Progenitor cell of endocrine pancreas (in vitro differentiated cells): ENCODE results near the gene FER. TPM values are rescaled to one million over a fixed set of nuclear protein-coding genes. Genes with fewer than 3 reads are reported as not detected.
"Not testable (repeated sequence)": the region's sequence is repeated elsewhere in the genome, so short reads cannot be mapped to it uniquely, and the experiment has no call there.

Experiments
- DNase-seq: peaks from one replicate; pipeline ENCODE4 v3.0.0; 2021; ENCODE audit warnings: low spot score; ENCODE audit not compliant: unreplicated experiment
- H3K27ac Mint-ChIP-seq: 2 replicates; pipeline ENCODE4 v1.8.0; 2021; ENCODE audit warnings: mild to moderate bottlenecking, moderate library complexity, mixed read lengths
- H3K27me3 Mint-ChIP-seq: 2 replicates; pipeline ENCODE4 v1.8.0; 2021; ENCODE audit warnings: mixed read lengths
- H3K36me3 Mint-ChIP-seq: 2 replicates; pipeline ENCODE4 v1.8.0; 2022; ENCODE audit warnings: mixed read lengths; ENCODE audit not compliant: insufficient read depth
- H3K4me1 Mint-ChIP-seq: 2 replicates; pipeline ENCODE4 v1.8.0; 2021; ENCODE audit warnings: low read depth, mixed read lengths
- H3K4me3 Mint-ChIP-seq: 2 replicates; pipeline ENCODE4 v1.8.0; 2021; ENCODE audit warnings: low read depth, mild to moderate bottlenecking, moderate library complexity, mixed read lengths
- H3K9me3 Mint-ChIP-seq: 2 replicates; pipeline ENCODE4 v1.8.0; 2021; ENCODE audit warnings: low read depth, mixed read lengths
- CTCF ChIP-seq: fragments of 200-600 bp; sonication (generic); IDR thresholded peaks from one replicate; pipeline ENCODE4 v1.5.0; 2021; ENCODE audit warnings: antibody characterized with exemption, mild to moderate bottlenecking; ENCODE audit not compliant: unreplicated experiment
- total RNA-seq: library from RNA; stranded (reverse); gene quantifications from 2 replicates; pipeline ENCODE4 v1.2.1, GENCODE V29; 2021

Gene FER
- total RNA-seq, 1 donor from 2014 or later = 34.8 TPM

- no peak for DNase-seq
- H3K27me3 Mint-ChIP-seq = no peaks in the 10 kb centered on the region
- TF ChIP-seq CTCF = no peak
- H3K4me3 Mint-ChIP-seq = no peak overlapping the region
- peaks cover 4% of the 10 kb centered on the region for H3K9me3 Mint-ChIP-seq
- peaks cover 11% of the 10 kb centered on the region for H3K36me3 Mint-ChIP-seq
- peaks cover 17% of the 10 kb centered on the region for H3K4me1 Mint-ChIP-seq
- no peak overlapping the region for H3K27ac Mint-ChIP-seq
These were observed 12.8 kb downstream of the FER start for GRCh38 chr5:108760512-108760911.

- TF ChIP-seq CTCF = no peak
- Mint-ChIP-seq H3K27me3 (no peaks in the 10 kb centered on the region), H3K4me1 (peaks cover 18% of the 10 kb centered on the region), H3K27ac (peak overlapping the region; percentile 11), H3K36me3 (peaks cover 13% of the 10 kb centered on the region), H3K4me3 (no peak overlapping the region), H3K9me3 (peaks cover 4% of the 10 kb centered on the region)
- no peak for DNase-seq
These were observed 15.0 kb downstream of the FER start for GRCh38 chr5:108762660-108763059.

GRCh38 chr5:108763222-108763916 is 15.7 kb downstream of the FER start:
- no peak for TF ChIP-seq CTCF
- H3K27ac Mint-ChIP-seq = no peak overlapping the region
- no peak overlapping the region for H3K4me3 Mint-ChIP-seq
- H3K4me1 Mint-ChIP-seq = peaks cover 18% of the 10 kb centered on the region
- peaks cover 4% of the 10 kb centered on the region for H3K9me3 Mint-ChIP-seq
- H3K27me3 Mint-ChIP-seq = no peaks in the 10 kb centered on the region
- no peak for DNase-seq
- peaks cover 14% of the 10 kb centered on the region for H3K36me3 Mint-ChIP-seq

- no peak for TF ChIP-seq CTCF
- Mint-ChIP-seq H3K36me3 (peaks cover 9% of the 10 kb centered on the region), H3K4me3 (no peak overlapping the region), H3K27ac (no peak overlapping the region), H3K4me1 (peaks cover 18% of the 10 kb centered on the region), H3K9me3 (no peaks in the 10 kb centered on the region), H3K27me3 (no peaks in the 10 kb centered on the region)
- DNase-seq = no peak
These were observed 17.9 kb downstream of the FER start for GRCh38 chr5:108765647-108766046.

GRCh38 chr5:108766916-108767315 is 19.2 kb downstream of the FER start:
- not testable (repeated sequence) for H3K36me3 Mint-ChIP-seq, H3K9me3 Mint-ChIP-seq, H3K4me3 Mint-ChIP-seq, H3K27ac Mint-ChIP-seq, DNase-seq, H3K27me3 Mint-ChIP-seq
- peaks cover 18% of the 10 kb centered on the region for H3K4me1 Mint-ChIP-seq

GRCh38 chr5:108769352-108769751 is 21.7 kb downstream of the FER start:
- Mint-ChIP-seq H3K9me3 (peaks cover 9% of the 10 kb centered on the region), H3K36me3 (peaks cover 23% of the 10 kb centered on the region), H3K27ac (peak overlapping the region; percentile 3), H3K4me1 (peaks cover 7% of the 10 kb centered on the region), H3K27me3 (no peaks in the 10 kb centered on the region), H3K4me3 (no peak overlapping the region)
- DNase-seq = no peak
- no peak for TF ChIP-seq CTCF
